ENCODE data around the gene ABI2.

GRCh38 chr2:203346612-203347011 lies 18.4 kb downstream of the ABI2 start:
- no peak for TF ChIP-seq KLF7 (tag by site-specific recombination; IDR thresholded peaks at IDR 0.05; ENCODE audit: borderline replicate concordance)
- no peak for TF ChIP-seq ZNF558 (tag by site-specific recombination; IDR thresholded peaks at IDR 0.05)
- no peak for TF ChIP-seq CTCF (tag by site-specific recombination; IDR thresholded peaks at IDR 0.05)
- TF ChIP-seq PBX3 (CRISPR knock-in tag; IDR thresholded peaks at IDR 0.05) = no peak
- TF ChIP-seq KLF9 (tag by site-specific recombination; IDR thresholded peaks at IDR 0.05; ENCODE audit: low read depth) = no peak
- no peak for TF ChIP-seq ZBTB10 (tag by site-specific recombination; IDR thresholded peaks at IDR 0.05)
- TF ChIP-seq HOXC10 (CRISPR knock-in tag; IDR thresholded peaks at IDR 0.05) = no peak
- TF ChIP-seq MYNN (tag by site-specific recombination; IDR thresholded peaks at IDR 0.05; ENCODE audit: borderline replicate concordance) = no peak
- no peak for TF ChIP-seq HIC1 (tag by site-specific recombination; IDR thresholded peaks at IDR 0.05)
- TF ChIP-seq ZNF138 (tag by site-specific recombination; IDR thresholded peaks at IDR 0.05; ENCODE audit: borderline replicate concordance) = no peak
- no peak for TF ChIP-seq ZNF354C (tag by site-specific recombination; IDR thresholded peaks at IDR 0.05; ENCODE audit: borderline replicate concordance, low read depth)
- no peak for TF ChIP-seq ZNF274 (IDR thresholded peaks at IDR 0.05; ENCODE audit: low read length)
- TF ChIP-seq ZNF274 (tag by site-specific recombination; IDR thresholded peaks at IDR 0.05; ENCODE audit: borderline replicate concordance) = no peak
- TF ChIP-seq ZNF600 (tag by site-specific recombination; IDR thresholded peaks at IDR 0.05) = no peak
